C4-2B (cell line): ENCODE data around the gene RPS15A.

Experiments used
- H3K27ac ChIP-seq: fragments of 450-650 bp; 2 replicates; pipeline ENCODE4 v1.5.1; 2017
- CTCF ChIP-seq: fragments of 450-650 bp; conservative IDR thresholded peaks from 2 replicates; pipeline ENCODE4 v1.5.1; 2017; ENCODE audit warnings: mild to moderate bottlenecking
- ZFX ChIP-seq: fragments of 450-650 bp; IDR thresholded peaks from 2 replicates; pipeline ENCODE4 v1.6.1; 2017

The RPS15A gene

GRCh38 chr16:18796377-18796776 is 6.2 kb upstream of the RPS15A start:
- H3K27ac ChIP-seq, result no peak overlapping the region
- TF ChIP-seq CTCF, result no peak

- H3K27ac ChIP-seq, result no peak overlapping the region
- TF ChIP-seq CTCF (no peak), ZFX (no peak)
These were observed 2.8 kb upstream of the RPS15A start for GRCh38 chr16:18792836-18793433.

GRCh38 chr16:18789515-18789849 is 652 bp downstream of the RPS15A start:
- TF ChIP-seq CTCF, result no peak
- TF ChIP-seq ZFX, result no peak
- H3K27ac ChIP-seq, result peak overlapping the region; percentile 94

GRCh38 chr16:18788828-18789514 is 1.2 kb downstream of the RPS15A start:
- H3K27ac ChIP-seq, result peak overlapping the region; percentile 94
- TF ChIP-seq CTCF (no peak), ZFX (no peak)

- no peak overlapping the region for H3K27ac ChIP-seq
- no peak for TF ChIP-seq ZFX
- TF ChIP-seq CTCF, result no peak
These were observed 5.1 kb downstream of the RPS15A start for GRCh38 chr16:18784917-18785623.

GRCh38 chr16:18783430-18784341 is 6.4 kb downstream of the RPS15A start:
- H3K27ac ChIP-seq, result no peak overlapping the region
- TF ChIP-seq ZFX (no peak), CTCF (no peak)
